OCI-LY1 (cell line): ENCODE results near the gene CPA4.

Experiments used
- H2AFZ ChIP-seq: fragments of 200-600 bp; sonication (generic), shearing (Covaris generic); 2 replicates; pipeline ENCODE4 v1.6.0; 2014; ENCODE audit warnings: antibody characterized with exemption, mild to moderate bottlenecking, low read length
- H3F3A ChIP-seq: fragments of 200-600 bp; sonication (generic), shearing (Covaris generic); 2 replicates; pipeline ENCODE4 v1.6.0; 2014; ENCODE audit warnings: mild to moderate bottlenecking, antibody characterized with exemption, low read length, moderate library complexity; ENCODE audit not compliant: insufficient read depth
- H3K27ac ChIP-seq: fragments of 200-600 bp; sonication (generic); 2 replicates; pipeline ENCODE4 v1.5.1; 2014; ENCODE audit warnings: low read length, mixed run types, mild to moderate bottlenecking, low read depth; ENCODE audit not compliant: poor library complexity, severe bottlenecking
- H3K27me3 ChIP-seq: fragments of 200-600 bp; sonication (generic); 2 replicates; pipeline ENCODE4 v1.6.0; 2014; ENCODE audit warnings: antibody characterized with exemption, mild to moderate bottlenecking, low read length, moderate library complexity; ENCODE audit not compliant: insufficient read depth
- H3K36me3 ChIP-seq: fragments of 200-600 bp; sonication (generic); 2 replicates; pipeline ENCODE4 v1.6.1; 2014; ENCODE audit warnings: mild to moderate bottlenecking, antibody characterized with exemption, low read length, moderate library complexity, mixed read lengths; ENCODE audit not compliant: insufficient read depth
- H3K4me1 ChIP-seq: fragments of 200-600 bp; sonication (generic); 2 replicates; pipeline ENCODE4 v1.5.1; 2014; ENCODE audit warnings: mild to moderate bottlenecking, low read length, moderate library complexity; ENCODE audit not compliant: insufficient read depth, severe bottlenecking
- H3K4me2 ChIP-seq: fragments of 200-600 bp; sonication (generic), shearing (Covaris generic); 2 replicates; pipeline ENCODE4 v1.6.1; 2014; ENCODE audit warnings: low read length
- H3K4me3 ChIP-seq: fragments of 200-600 bp; sonication (generic); 2 replicates; pipeline ENCODE4 v1.5.1; 2014; ENCODE audit warnings: low read length, low read depth, mild to moderate bottlenecking, mixed read lengths; ENCODE audit not compliant: poor library complexity, severe bottlenecking
- H3K79me2 ChIP-seq: fragments of 200-600 bp; shearing (Covaris generic); 2 replicates; pipeline ENCODE4 v1.6.1; 2016; ENCODE audit warnings: mixed run types, low read length, mixed read lengths; ENCODE audit not compliant: insufficient read depth
- H3K9ac ChIP-seq: fragments of 200-600 bp; sonication (generic), shearing (Covaris generic); 2 replicates; pipeline ENCODE4 v1.6.1; 2014; ENCODE audit warnings: mild to moderate bottlenecking, low read length, mixed read lengths
- H3K9me2 ChIP-seq: fragments of 200-600 bp; sonication (generic), shearing (Covaris generic); 2 replicates; pipeline ENCODE4 v1.6.1; 2014; ENCODE audit warnings: low read depth, mild to moderate bottlenecking, low read length, mixed read lengths
- H3K9me3 ChIP-seq: fragments of 200-600 bp; shearing (Covaris generic); 2 replicates; pipeline ENCODE4 v1.6.1; 2014; ENCODE audit warnings: low read length, mixed read lengths
- H4K20me1 ChIP-seq: fragments of 200-600 bp; sonication (generic), shearing (Covaris generic); 2 replicates; pipeline ENCODE4 v1.6.0; 2016; ENCODE audit warnings: mild to moderate bottlenecking, low read length; ENCODE audit not compliant: insufficient read depth
- CTCF ChIP-seq: fragments of 200-600 bp; sonication (generic), shearing (Covaris generic); IDR thresholded peaks from 2 replicates; pipeline ENCODE4 v1.5.1; 2017; ENCODE audit warnings: mild to moderate bottlenecking, antibody characterized with exemption, low read length, moderate library complexity, mixed read lengths
- EZH2 ChIP-seq: fragments of 200-600 bp; sonication (generic), shearing (Covaris generic); IDR thresholded peaks from 2 replicates; pipeline ENCODE4 v1.8.0; 2017; ENCODE audit warnings: borderline replicate concordance, mixed run types, mild to moderate bottlenecking, antibody characterized with exemption, low read length, moderate library complexity, mixed read lengths

Gene CPA4

GRCh38 chr7:130350945-130351790 is 58.2 kb downstream of the CPA4 start:
- no peaks in the 10 kb centered on the region for H3F3A ChIP-seq
- no peak for TF ChIP-seq CTCF
- no peak for TF ChIP-seq EZH2
- peaks cover 52% of the 10 kb centered on the region for H3K4me1 ChIP-seq
- H3K9me3 ChIP-seq = no peaks in the 10 kb centered on the region
- H3K4me3 ChIP-seq = peak overlapping the region; percentile 2
- no peaks in the 10 kb centered on the region for H3K27me3 ChIP-seq
- no peak overlapping the region for H2AFZ ChIP-seq
- peak overlapping the region; percentile 57 for H3K27ac ChIP-seq
- no peaks in the 10 kb centered on the region for H3K36me3 ChIP-seq
- peak overlapping the region; percentile 42 for H3K4me2 ChIP-seq
- H3K79me2 ChIP-seq = no peaks in the 10 kb centered on the region
- H3K9ac ChIP-seq = peak overlapping the region; percentile 38; the same call in 1 of the 2 replicates
- H3K9me2 ChIP-seq = no peaks in the 10 kb centered on the region
- no peaks in the 10 kb centered on the region for H4K20me1 ChIP-seq

- Histone ChIP-seq H3K4me1 (peaks cover 57% of the 10 kb centered on the region), H4K20me1 (no peaks in the 10 kb centered on the region), H3K27me3 (no peaks in the 10 kb centered on the region), H2AFZ (no peak overlapping the region), H3K9me2 (no peaks in the 10 kb centered on the region), H3K9ac (peak overlapping the region; percentile 38; the same call in 1 of the 2 replicates), H3K36me3 (no peaks in the 10 kb centered on the region), H3K27ac (peak overlapping the region; percentile 57), H3F3A (no peaks in the 10 kb centered on the region), H3K9me3 (no peaks in the 10 kb centered on the region), H3K79me2 (no peaks in the 10 kb centered on the region), H3K4me2 (peak overlapping the region; percentile 42; the same call in 1 of the 2 replicates), H3K4me3 (no peak overlapping the region)
- TF ChIP-seq CTCF (no peak), EZH2 (no peak)
Observed at GRCh38 chr7:130351791-130352090, 58.8 kb downstream of the CPA4 start.

GRCh38 chr7:130352194-130353074 is 59.5 kb downstream of the CPA4 start:
- Histone ChIP-seq H3K9ac (peak overlapping the region; percentile 38; the same call in 1 of the 2 replicates), H3K9me2 (no peaks in the 10 kb centered on the region), H3K4me1 (peaks cover 61% of the 10 kb centered on the region), H3K9me3 (no peaks in the 10 kb centered on the region), H3K79me2 (no peaks in the 10 kb centered on the region), H4K20me1 (no peaks in the 10 kb centered on the region), H3K27ac (peak overlapping the region; percentile 57), H2AFZ (no peak overlapping the region), H3K4me2 (peak overlapping the region; percentile 42; the same call in 1 of the 2 replicates), H3F3A (no peaks in the 10 kb centered on the region), H3K36me3 (no peaks in the 10 kb centered on the region), H3K27me3 (no peaks in the 10 kb centered on the region), H3K4me3 (no peak overlapping the region)
- TF ChIP-seq EZH2 (no peak), CTCF (no peak)
